ENCODE data around the gene SUCLG2. TPM values are rescaled to one million over a fixed set of nuclear protein-coding genes. Genes with fewer than 3 reads are reported as not detected.

The SUCLG2 gene
- total RNA-seq, 4 donors from 2014 or later, result 55.2 to 69.3 (median 63.4) TPM

- H3K4me3 ChIP-seq, result no peak overlapping the region
- no peak for TF ChIP-seq POLR2AphosphoS5 (IDR thresholded peaks at IDR 0.05)
- no peaks in the 10 kb centered on the region for H3K27me3 ChIP-seq
- intact Hi-C loops (cut with DNase I), result no loop called here
- no peaks in the 10 kb centered on the region for H3K9me3 ChIP-seq
- no peak overlapping the region for H3K27ac ChIP-seq (replicated peaks in 1 of 4)
- no peaks in the 10 kb centered on the region for H3K4me1 ChIP-seq
- WGBS, result 73% methylated on average over 1 of the region's 1 CpG
- no peaks in the 10 kb centered on the region for H3K36me3 ChIP-seq
- DNase-seq (ENCODE audit: extremely low spot score), result no peak
Measured at GRCh38 chr3:67691926-67692325, 37.5 kb upstream of the SUCLG2 start.

- TF ChIP-seq POLR2AphosphoS5 (IDR thresholded peaks at IDR 0.05), result no peak
- no peak for TF ChIP-seq POLR2A (IDR thresholded peaks at IDR 0.05; ENCODE audit: low read depth)
- TF ChIP-seq EP300 (IDR thresholded peaks at IDR 0.05), result no peak
- TF ChIP-seq CTCF (IDR thresholded peaks at IDR 0.05), result no peak
- H3K36me3 ChIP-seq, result no peaks in the 10 kb centered on the region
- H3K27ac ChIP-seq (replicated peaks in 1 of 4), result no peak overlapping the region
- 87% methylated on average over 1 of the region's 1 CpG for WGBS
- no peaks in the 10 kb centered on the region for H3K4me1 ChIP-seq
- intact Hi-C loops (cut with DNase I), result no loop called here
- no peaks in the 10 kb centered on the region for H3K9me3 ChIP-seq
- no peak overlapping the region for H3K4me3 ChIP-seq
- no peaks in the 10 kb centered on the region for H3K27me3 ChIP-seq
- no peak for DNase-seq (ENCODE audit: extremely low spot score)
Measured at GRCh38 chr3:67691207-67691606, 36.8 kb upstream of the SUCLG2 start.

- Histone ChIP-seq H3K36me3 (no peaks in the 10 kb centered on the region), H3K27ac (replicated peaks in 1 of 4) (no peak overlapping the region), H3K4me3 (no peak overlapping the region), H3K4me1 (no peaks in the 10 kb centered on the region), H3K9me3 (no peaks in the 10 kb centered on the region), H3K27me3 (no peaks in the 10 kb centered on the region)
- TF ChIP-seq EP300 (IDR thresholded peaks at IDR 0.05) (no peak), CTCF (IDR thresholded peaks at IDR 0.05) (no peak), POLR2A (IDR thresholded peaks at IDR 0.05; ENCODE audit: low read depth) (no peak), POLR2AphosphoS5 (IDR thresholded peaks at IDR 0.05) (no peak)
- intact Hi-C loops (cut with DNase I), result no loop called here
- no peak for DNase-seq (ENCODE audit: extremely low spot score)
- WGBS, result 76% methylated on average over 1 of the region's 1 CpG
Measured at GRCh38 chr3:67689806-67690205, 35.4 kb upstream of the SUCLG2 start.

- no peak overlapping the region for H3K4me3 ChIP-seq
- H3K36me3 ChIP-seq, result no peaks in the 10 kb centered on the region
- H3K9me3 ChIP-seq, result no peaks in the 10 kb centered on the region
- TF ChIP-seq CTCF (IDR thresholded peaks at IDR 0.05) (no peak), POLR2A (IDR thresholded peaks at IDR 0.05; ENCODE audit: low read depth) (no peak), EP300 (IDR thresholded peaks at IDR 0.05) (no peak), POLR2AphosphoS5 (IDR thresholded peaks at IDR 0.05) (no peak)
- no peaks in the 10 kb centered on the region for H3K27me3 ChIP-seq
- no peak overlapping the region for H3K27ac ChIP-seq (replicated peaks in 1 of 4)
- no peaks in the 10 kb centered on the region for H3K4me1 ChIP-seq
- 94% methylated on average over 2 of the region's 2 CpGs for WGBS
- intact Hi-C loops (cut with DNase I), result no loop called here
- no peak for DNase-seq (ENCODE audit: extremely low spot score)
Measured at GRCh38 chr3:67688231-67688630, 33.8 kb upstream of the SUCLG2 start.

GRCh38 chr3:67686069-67686468 lies 31.7 kb upstream of the SUCLG2 start:
- Histone ChIP-seq H3K4me1 (no peaks in the 10 kb centered on the region), H3K4me3 (no peak overlapping the region), H3K27me3 (no peaks in the 10 kb centered on the region), H3K27ac (replicated peaks in 1 of 4) (no peak overlapping the region), H3K9me3 (no peaks in the 10 kb centered on the region), H3K36me3 (no peaks in the 10 kb centered on the region)
- TF ChIP-seq POLR2A (IDR thresholded peaks at IDR 0.05; ENCODE audit: low read depth) (no peak), EP300 (IDR thresholded peaks at IDR 0.05) (no peak), CTCF (IDR thresholded peaks at IDR 0.05) (no peak), POLR2AphosphoS5 (IDR thresholded peaks at IDR 0.05) (no peak)
- no peak for DNase-seq (ENCODE audit: extremely low spot score)
- intact Hi-C loops (cut with DNase I), result no loop called here
- 78% methylated on average over 8 of the region's 8 CpGs for WGBS
